IPS-18a (cell line): ENCODE measurements around the gene MRPL36.
"Not testable (repeated sequence)": the region's sequence is repeated elsewhere in the genome, so short reads cannot be mapped to it uniquely, and the experiment has no call there.

Source experiments
- H3K27ac ChIP-seq: one replicate; pipeline ENCODE4 v1.5.1; 2013; ENCODE audit warnings: low read length
- H3K27me3 ChIP-seq: one replicate; pipeline ENCODE4 v1.6.1; 2013; ENCODE audit warnings: mild to moderate bottlenecking, low read length; ENCODE audit not compliant: control insufficient read depth, insufficient read depth
- H3K36me3 ChIP-seq: one replicate; pipeline ENCODE4 v1.6.1; 2013; ENCODE audit warnings: low read depth, low read length; ENCODE audit not compliant: control insufficient read depth
- H3K4me1 ChIP-seq: one replicate; pipeline ENCODE4 v1.6.1; 2013; ENCODE audit warnings: low read depth, low read length; ENCODE audit not compliant: control insufficient read depth
- H3K4me3 ChIP-seq: one replicate; pipeline ENCODE4 v1.5.1; 2013; ENCODE audit warnings: low read length
- H3K9ac ChIP-seq: one replicate; pipeline ENCODE4 v1.6.1; 2013; ENCODE audit warnings: mild to moderate bottlenecking, low read length, moderate library complexity
- H3K9me3 ChIP-seq: one replicate; pipeline ENCODE4 v1.6.1; 2013; ENCODE audit warnings: low read depth, low read length; ENCODE audit not compliant: control insufficient read depth

Gene MRPL36

GRCh38 chr5:1799602-1800471, at the start of gene MRPL36:
TSS of gene MRPL36 (minus strand) at chr5:1799837. CDS start at chr5:1798935, 902 bp downstream.
- Histone ChIP-seq H3K9me3 (no peaks in the 10 kb centered on the region), H3K27ac (peak within 1 kb of the TSS; percentile 82), H3K27me3 (no peaks in the 10 kb centered on the region), H3K36me3 (peaks cover 41% of the 10 kb centered on the region), H3K9ac (peak within 1 kb of the TSS; percentile 91), H3K4me1 (peaks cover 3% of the 10 kb centered on the region), H3K4me3 (peak within 1 kb of the TSS; percentile 82)

DNA sequence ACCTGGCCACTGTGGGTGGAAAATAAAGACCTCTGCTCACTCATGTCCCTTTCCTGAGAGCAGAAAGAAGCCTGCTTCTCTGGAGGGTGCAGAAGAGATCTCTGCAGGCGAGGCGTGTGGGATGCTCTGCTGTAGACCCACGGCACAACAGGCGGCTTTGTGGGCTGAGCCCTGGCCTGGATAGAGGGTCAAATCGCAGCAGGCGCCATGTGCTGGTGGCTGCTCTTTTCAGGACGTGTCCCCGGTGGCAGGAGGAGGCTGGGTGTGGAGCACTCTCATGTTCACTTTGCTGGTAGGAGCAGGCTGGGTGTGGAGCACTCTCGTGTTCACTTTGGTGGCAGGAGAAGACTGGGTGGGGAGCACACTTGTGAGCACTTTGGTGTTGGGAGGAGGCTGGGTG, 48.0 kb upstream of the MRPL36 start:
- H3K9ac ChIP-seq = no peak overlapping the region

GRCh38 chr5:1847056-1847455, 47.4 kb upstream of the MRPL36 start:
- Histone ChIP-seq H3K27me3 (peaks cover 33% of the 10 kb centered on the region), H3K27ac (no peak overlapping the region), H3K4me1 (peaks cover 12% of the 10 kb centered on the region), H3K36me3 (no peaks in the 10 kb centered on the region), H3K9me3 (no peaks in the 10 kb centered on the region), H3K9ac (no peak overlapping the region), H3K4me3 (no peak overlapping the region)

More for the DNA sequence above, 48.0 kb upstream of the MRPL36 start:
- H3K27ac ChIP-seq = no peak overlapping the region
- peaks cover 36% of the 10 kb centered on the region for H3K27me3 ChIP-seq
- H3K4me1 ChIP-seq = peaks cover 12% of the 10 kb centered on the region
- no peak overlapping the region for H3K4me3 ChIP-seq
- H3K9me3 ChIP-seq = no peaks in the 10 kb centered on the region
- no peaks in the 10 kb centered on the region for H3K36me3 ChIP-seq

DNA sequence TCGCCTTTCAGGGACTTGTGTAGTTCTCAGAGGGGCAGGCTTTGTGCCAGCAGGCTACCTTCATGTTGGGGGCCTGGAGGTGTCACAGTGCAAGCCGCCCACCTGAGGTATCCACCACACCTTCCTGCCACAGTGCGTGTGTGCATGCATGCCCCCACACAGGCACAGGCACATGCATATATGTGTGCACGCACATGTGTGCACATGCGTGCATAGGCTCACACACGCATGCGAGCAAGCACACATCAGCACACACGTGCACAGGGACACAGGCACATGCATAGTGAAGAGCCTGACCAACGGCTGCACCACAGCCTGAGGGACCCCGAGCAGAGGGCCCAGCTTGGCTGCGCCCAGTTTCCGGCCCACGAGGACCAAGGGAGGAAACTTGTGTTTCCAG, 46.9 kb upstream of the MRPL36 start:
- peaks cover 33% of the 10 kb centered on the region for H3K27me3 ChIP-seq
- H3K27ac ChIP-seq = no peak overlapping the region
- H3K4me3 ChIP-seq = no peak overlapping the region
- peaks cover 10% of the 10 kb centered on the region for H3K4me1 ChIP-seq
- no peaks in the 10 kb centered on the region for H3K9me3 ChIP-seq
- no peak overlapping the region for H3K9ac ChIP-seq
- H3K36me3 ChIP-seq = no peaks in the 10 kb centered on the region

DNA sequence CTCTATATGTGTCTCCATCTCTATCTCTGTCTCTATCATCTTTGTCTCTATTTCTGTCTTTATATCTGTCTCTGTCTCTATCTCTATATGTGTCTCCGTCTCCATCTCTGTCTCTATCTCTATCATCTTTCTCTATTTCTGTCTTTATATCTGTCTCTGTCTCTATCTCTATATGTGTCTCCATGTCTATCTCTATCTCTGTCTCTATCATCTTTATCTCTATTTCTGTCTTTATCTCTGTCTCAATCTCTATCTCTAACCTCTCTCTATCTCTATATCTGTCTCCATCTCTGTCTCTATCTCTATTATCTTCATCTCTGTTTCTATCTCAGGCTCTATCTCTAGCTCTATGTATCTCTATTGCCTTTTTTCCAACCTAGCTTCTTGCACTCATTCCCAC, 46.1 kb upstream of the MRPL36 start:
- no peaks in the 10 kb centered on the region for H3K9me3 ChIP-seq
- H3K4me3 ChIP-seq = no peak overlapping the region
- peaks cover 12% of the 10 kb centered on the region for H3K4me1 ChIP-seq
- H3K27ac ChIP-seq = no peak overlapping the region
- no peaks in the 10 kb centered on the region for H3K36me3 ChIP-seq
- H3K9ac ChIP-seq = no peak overlapping the region
- H3K27me3 ChIP-seq = peaks cover 25% of the 10 kb centered on the region

- peaks cover 17% of the 10 kb centered on the region for H3K27me3 ChIP-seq
- no peak overlapping the region for H3K4me3 ChIP-seq
- H3K9ac ChIP-seq = no peak overlapping the region
These were observed 45.2 kb upstream of the MRPL36 start for GRCh38 chr5:1844708-1845436.

DNA sequence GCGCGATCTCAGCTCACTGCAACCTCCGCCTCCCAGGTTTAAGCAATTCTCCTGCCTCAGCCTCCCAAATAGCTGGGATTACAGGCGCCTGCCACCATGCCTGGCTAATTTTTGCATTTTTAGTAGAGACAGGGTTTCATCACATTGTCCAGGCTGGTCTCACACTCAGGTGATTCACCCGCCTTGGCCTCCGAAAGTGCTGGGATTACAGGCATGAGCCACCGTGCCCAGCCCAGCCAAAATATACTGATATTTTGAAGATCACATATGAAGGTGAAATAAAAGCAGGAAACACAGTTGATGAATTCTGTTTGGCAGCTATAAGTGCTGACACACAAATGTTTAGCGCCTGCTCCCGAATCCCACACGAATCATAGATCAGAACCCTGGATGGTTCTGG, 44.1 kb upstream of the MRPL36 start:
- H3K36me3 ChIP-seq, H3K4me3 ChIP-seq, H3K27ac ChIP-seq, H3K27me3 ChIP-seq, H3K4me1 ChIP-seq, H3K9ac ChIP-seq, H3K9me3 ChIP-seq: not testable (repeated sequence)

More at GRCh38 chr5:1844708-1845436, 45.2 kb upstream of the MRPL36 start:
- H3K36me3 ChIP-seq = no peaks in the 10 kb centered on the region
- H3K27ac ChIP-seq = no peak overlapping the region
- no peaks in the 10 kb centered on the region for H3K9me3 ChIP-seq
- peaks cover 9% of the 10 kb centered on the region for H3K4me1 ChIP-seq

- peaks cover 9% of the 10 kb centered on the region for H3K4me1 ChIP-seq
- H3K4me3 ChIP-seq = no peak overlapping the region
- H3K36me3 ChIP-seq = no peaks in the 10 kb centered on the region
- H3K27ac ChIP-seq = no peak overlapping the region
- H3K9ac ChIP-seq = no peak overlapping the region
- peaks cover 7% of the 10 kb centered on the region for H3K27me3 ChIP-seq
- H3K9me3 ChIP-seq = no peaks in the 10 kb centered on the region
These were observed 42.6 kb upstream of the MRPL36 start for GRCh38 chr5:1842004-1842819.

GRCh38 chr5:1840741-1841521, 41.3 kb upstream of the MRPL36 start:
- Histone ChIP-seq H3K4me1 (peaks cover 9% of the 10 kb centered on the region), H3K4me3 (no peak overlapping the region), H3K9ac (no peak overlapping the region), H3K27ac (no peak overlapping the region), H3K36me3 (no peaks in the 10 kb centered on the region), H3K9me3 (no peaks in the 10 kb centered on the region), H3K27me3 (peaks cover 7% of the 10 kb centered on the region)

DNA sequence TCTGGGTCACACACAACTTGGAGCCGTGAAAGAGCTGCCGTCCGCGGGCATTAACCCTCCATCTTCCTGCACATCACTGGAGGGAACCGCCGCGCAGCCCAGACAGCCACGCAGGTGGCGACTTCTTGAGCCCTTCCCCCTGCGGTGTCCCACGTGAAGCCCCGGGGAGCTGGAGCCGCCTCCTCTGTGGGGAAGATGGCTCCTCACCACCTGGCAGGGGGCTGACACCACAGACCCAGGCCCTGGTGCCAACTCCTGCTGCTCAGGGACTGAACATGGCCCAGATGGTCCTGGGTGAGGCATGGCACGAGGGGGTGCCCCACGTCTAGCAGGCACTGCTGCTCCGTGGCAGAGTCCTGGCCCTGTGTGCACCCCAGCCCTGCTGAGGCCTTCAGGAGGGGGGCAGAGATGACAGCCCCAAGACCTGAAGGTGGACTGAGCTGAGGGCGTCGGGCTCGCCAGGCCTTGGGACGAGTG, 40.5 kb upstream of the MRPL36 start:
- Histone ChIP-seq H3K27me3 (peaks cover 7% of the 10 kb centered on the region), H3K4me1 (peaks cover 9% of the 10 kb centered on the region), H3K9me3 (no peaks in the 10 kb centered on the region), H3K36me3 (no peaks in the 10 kb centered on the region), H3K27ac (no peak overlapping the region), H3K9ac (no peak overlapping the region), H3K4me3 (no peak overlapping the region)
